MM.1S (cell line): ENCODE results near the gene PROK2.

Source experiments
- DNase-seq: peaks from one replicate; pipeline ENCODE4 v3.0.0-alpha.2; 2015
- H2AFZ ChIP-seq: fragments of 300-600 bp; sonication (generic); 2 replicates; pipeline ENCODE4 v1.6.0; 2016; ENCODE audit warnings: antibody characterized with exemption, low read length
- H3F3A ChIP-seq: fragments of 300-600 bp; sonication (generic); 2 replicates; pipeline ENCODE4 v1.6.1; 2016; ENCODE audit warnings: mild to moderate bottlenecking, antibody characterized with exemption, low read length, moderate library complexity, mixed read lengths; ENCODE audit not compliant: insufficient read depth
- H3K27ac ChIP-seq: fragments of 300-600 bp; sonication (generic); 2 replicates; pipeline ENCODE4 v1.5.1; 2016; ENCODE audit warnings: mild to moderate bottlenecking, low read length
- H3K27me3 ChIP-seq: fragments of 300-600 bp; sonication (generic); replicated peaks from 2 replicates; pipeline ENCODE4 v1.6.0; 2016; ENCODE audit warnings: low read length; ENCODE audit not compliant: insufficient read depth
- H3K36me3 ChIP-seq: fragments of 300-600 bp; sonication (generic); replicated peaks from 2 replicates; pipeline ENCODE4 v1.6.1; 2016; ENCODE audit warnings: mild to moderate bottlenecking, low read length, mixed read lengths; ENCODE audit not compliant: insufficient read depth
- H3K4me1 ChIP-seq: fragments of 300-600 bp; sonication (generic); 2 replicates; pipeline ENCODE4 v1.6.1; 2016; ENCODE audit warnings: low read length, mixed read lengths
- H3K4me2 ChIP-seq: fragments of 300-600 bp; sonication (generic); 2 replicates; pipeline ENCODE4 v1.6.0; 2016; ENCODE audit warnings: low read depth, low read length
- H3K4me3 ChIP-seq: fragments of 300-600 bp; sonication (generic); 2 replicates; pipeline ENCODE4 v1.5.1; 2016; ENCODE audit warnings: low read length, mixed read lengths
- H3K79me2 ChIP-seq: fragments of 300-600 bp; sonication (generic); 2 replicates; pipeline ENCODE4 v1.6.1; 2016; ENCODE audit warnings: mixed run types, low read length, mixed read lengths
- H3K9ac ChIP-seq: fragments of 300-600 bp; sonication (generic); 2 replicates; pipeline ENCODE4 v1.6.1; 2016; ENCODE audit warnings: low read length, mixed read lengths
- H3K9me2 ChIP-seq: fragments of 300-600 bp; sonication (generic); replicated peaks from 2 replicates; pipeline ENCODE4 v1.6.1; 2016; ENCODE audit warnings: mild to moderate bottlenecking, low read length, mixed read lengths; ENCODE audit not compliant: insufficient read depth
- H3K9me3 ChIP-seq: fragments of 300-600 bp; sonication (generic); replicated peaks from 2 replicates; pipeline ENCODE4 v1.6.1; 2016; ENCODE audit warnings: mild to moderate bottlenecking, low read length, mixed read lengths; ENCODE audit not compliant: insufficient read depth
- H4K20me1 ChIP-seq: fragments of 300-600 bp; sonication (generic); 2 replicates; pipeline ENCODE4 v1.6.1; 2016; ENCODE audit warnings: mild to moderate bottlenecking, low read length, moderate library complexity, mixed read lengths; ENCODE audit not compliant: insufficient read depth
- EZH2 ChIP-seq: fragments of 300-600 bp; sonication (generic); optimal IDR thresholded peaks from 2 replicates; pipeline ENCODE3; 2017; ENCODE audit warnings: low read depth, mild to moderate bottlenecking, antibody characterized with exemption, low read length, mixed read lengths
- EZH2phosphoT487 ChIP-seq: fragments of 300-600 bp; sonication (generic); IDR thresholded peaks from 2 replicates; pipeline ENCODE4 v1.6.1; 2018; ENCODE audit warnings: antibody characterized with exemption, low read length
- TF ChIP-seq, protein P1 (sequence below): fragments of 300-600 bp; sonication (generic); IDR thresholded peaks from 2 replicates; pipeline ENCODE4 v1.5.1; 2016; ENCODE audit warnings: antibody characterized with exemption, low read length, mixed read lengths

Gene PROK2

DNA sequence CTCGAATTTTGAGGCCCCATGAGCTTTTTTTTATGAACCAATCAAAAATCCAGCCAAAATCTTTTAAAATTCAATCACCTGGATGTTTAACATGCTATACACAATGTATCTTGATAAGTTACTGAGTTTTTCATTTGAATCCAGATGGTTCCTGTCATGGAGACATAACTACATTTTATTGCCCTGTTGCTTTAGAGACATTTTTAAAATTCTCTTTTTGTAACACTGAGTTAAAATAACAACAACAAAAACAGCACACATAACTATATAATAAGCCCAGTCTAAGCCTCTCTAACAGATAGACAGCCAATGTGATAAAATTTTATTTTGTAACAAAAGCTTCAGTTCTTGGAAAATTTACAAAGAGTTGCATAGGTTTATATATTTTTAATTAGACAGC, 1.8 kb downstream of the PROK2 start:
- TF ChIP-seq EZH2phosphoT487, result no peak
- peaks cover 7% of the 10 kb centered on the region; the same call in 1 of the 2 replicates for H3K27me3 ChIP-seq
- no peak overlapping the region for H3K9ac ChIP-seq
- DNase-seq, result no peak
- H3K79me2 ChIP-seq, result no peaks in the 10 kb centered on the region
- H3K4me1 ChIP-seq, result no peaks in the 10 kb centered on the region
- no peak overlapping the region for H3K4me3 ChIP-seq
- H3K4me2 ChIP-seq, result no peak overlapping the region
- H2AFZ ChIP-seq, result no peak overlapping the region
- H3K36me3 ChIP-seq, result no peaks in the 10 kb centered on the region
- no peaks in the 10 kb centered on the region for H3K9me2 ChIP-seq
- no peaks in the 10 kb centered on the region for H3K9me3 ChIP-seq
- no peaks in the 10 kb centered on the region for H3F3A ChIP-seq
- no peak overlapping the region for H3K27ac ChIP-seq
- H4K20me1 ChIP-seq, result no peaks in the 10 kb centered on the region

DNA sequence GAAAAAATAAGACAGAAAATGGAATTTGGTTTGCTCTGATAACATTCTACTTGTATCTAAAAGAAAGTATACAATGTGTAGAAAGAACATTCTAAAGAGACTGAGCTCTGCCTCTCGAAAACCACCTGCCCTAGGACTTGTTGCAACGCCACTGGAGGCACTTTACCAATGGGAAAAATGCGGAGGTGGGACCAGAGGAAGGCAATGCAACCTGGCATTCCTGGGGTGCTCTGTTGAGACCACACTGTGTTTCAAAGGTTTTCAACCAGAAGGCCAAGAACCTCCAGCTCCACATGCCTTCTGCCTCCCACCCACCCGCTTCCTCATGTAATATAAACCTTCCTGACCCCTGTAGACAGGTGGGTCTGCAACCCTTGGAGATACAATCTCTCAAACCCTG, 4.5 kb downstream of the PROK2 start:
- no peak overlapping the region for H3K4me3 ChIP-seq
- H3K27me3 ChIP-seq, result peaks cover 7% of the 10 kb centered on the region; the same call in 1 of the 2 replicates
- no peaks in the 10 kb centered on the region for H3K9me3 ChIP-seq
- no peaks in the 10 kb centered on the region for H3K4me1 ChIP-seq
- TF ChIP-seq EZH2phosphoT487 (no peak), EZH2 (no peak)
- TF ChIP-seq, protein P1, sequence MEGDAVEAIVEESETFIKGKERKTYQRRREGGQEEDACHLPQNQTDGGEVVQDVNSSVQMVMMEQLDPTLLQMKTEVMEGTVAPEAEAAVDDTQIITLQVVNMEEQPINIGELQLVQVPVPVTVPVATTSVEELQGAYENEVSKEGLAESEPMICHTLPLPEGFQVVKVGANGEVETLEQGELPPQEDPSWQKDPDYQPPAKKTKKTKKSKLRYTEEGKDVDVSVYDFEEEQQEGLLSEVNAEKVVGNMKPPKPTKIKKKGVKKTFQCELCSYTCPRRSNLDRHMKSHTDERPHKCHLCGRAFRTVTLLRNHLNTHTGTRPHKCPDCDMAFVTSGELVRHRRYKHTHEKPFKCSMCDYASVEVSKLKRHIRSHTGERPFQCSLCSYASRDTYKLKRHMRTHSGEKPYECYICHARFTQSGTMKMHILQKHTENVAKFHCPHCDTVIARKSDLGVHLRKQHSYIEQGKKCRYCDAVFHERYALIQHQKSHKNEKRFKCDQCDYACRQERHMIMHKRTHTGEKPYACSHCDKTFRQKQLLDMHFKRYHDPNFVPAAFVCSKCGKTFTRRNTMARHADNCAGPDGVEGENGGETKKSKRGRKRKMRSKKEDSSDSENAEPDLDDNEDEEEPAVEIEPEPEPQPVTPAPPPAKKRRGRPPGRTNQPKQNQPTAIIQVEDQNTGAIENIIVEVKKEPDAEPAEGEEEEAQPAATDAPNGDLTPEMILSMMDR, result no peak
- H3K9ac ChIP-seq, result no peak overlapping the region
- DNase-seq, result no peak
- no peak overlapping the region for H3K4me2 ChIP-seq
- H3K27ac ChIP-seq, result no peak overlapping the region
- H4K20me1 ChIP-seq, result no peaks in the 10 kb centered on the region
- H2AFZ ChIP-seq, result no peak overlapping the region
- no peaks in the 10 kb centered on the region for H3K79me2 ChIP-seq
- no peaks in the 10 kb centered on the region for H3F3A ChIP-seq
- H3K9me2 ChIP-seq, result no peaks in the 10 kb centered on the region
- H3K36me3 ChIP-seq, result no peaks in the 10 kb centered on the region

DNA sequence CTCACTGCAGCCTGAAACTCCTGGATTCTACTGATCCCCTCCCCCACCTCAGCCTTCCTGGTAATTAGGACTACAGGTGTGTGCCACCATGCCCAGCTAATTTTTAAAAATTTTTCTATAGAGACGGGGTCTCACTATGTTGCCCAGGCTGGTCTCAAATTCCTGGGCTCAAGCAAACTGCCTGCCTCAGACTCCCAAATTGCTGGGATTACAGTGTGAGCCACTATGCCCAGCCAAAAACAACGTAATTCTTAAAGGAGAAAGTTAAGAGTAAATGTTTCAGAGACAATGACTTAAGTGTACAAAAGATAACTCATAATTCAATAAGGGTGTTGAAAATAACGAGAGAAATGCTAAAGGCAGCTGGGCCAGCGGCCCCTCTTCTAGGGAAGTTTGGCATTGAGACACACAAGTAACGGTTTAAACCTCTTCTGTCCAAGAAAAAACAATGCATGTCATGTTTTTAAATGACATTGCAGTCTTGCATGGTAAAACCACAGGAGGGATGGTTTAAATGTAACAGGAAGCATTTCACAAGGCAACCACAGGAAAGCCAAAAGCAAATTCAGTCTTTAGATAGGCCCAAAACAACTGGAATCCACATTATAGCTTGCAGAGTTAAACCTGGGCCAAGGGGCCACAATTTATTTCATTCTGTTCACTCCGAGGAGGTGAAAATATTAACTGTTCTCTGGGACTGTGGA, 5.1 kb downstream of the PROK2 start:
- Histone ChIP-seq H3K27me3 (peaks cover 7% of the 10 kb centered on the region; the same call in 1 of the 2 replicates), H3K4me3 (no peak overlapping the region), H3K36me3 (no peaks in the 10 kb centered on the region), H3F3A (no peaks in the 10 kb centered on the region), H3K9ac (no peak overlapping the region), H3K4me1 (no peaks in the 10 kb centered on the region), H2AFZ (no peak overlapping the region), H3K9me2 (no peaks in the 10 kb centered on the region), H3K4me2 (no peak overlapping the region), H4K20me1 (no peaks in the 10 kb centered on the region), H3K79me2 (no peaks in the 10 kb centered on the region), H3K27ac (no peak overlapping the region), H3K9me3 (no peaks in the 10 kb centered on the region)
- no peak for DNase-seq
- no peak for TF ChIP-seq EZH2
- TF ChIP-seq EZH2phosphoT487, result no peak
- TF ChIP-seq, protein P1, result no peak

DNA sequence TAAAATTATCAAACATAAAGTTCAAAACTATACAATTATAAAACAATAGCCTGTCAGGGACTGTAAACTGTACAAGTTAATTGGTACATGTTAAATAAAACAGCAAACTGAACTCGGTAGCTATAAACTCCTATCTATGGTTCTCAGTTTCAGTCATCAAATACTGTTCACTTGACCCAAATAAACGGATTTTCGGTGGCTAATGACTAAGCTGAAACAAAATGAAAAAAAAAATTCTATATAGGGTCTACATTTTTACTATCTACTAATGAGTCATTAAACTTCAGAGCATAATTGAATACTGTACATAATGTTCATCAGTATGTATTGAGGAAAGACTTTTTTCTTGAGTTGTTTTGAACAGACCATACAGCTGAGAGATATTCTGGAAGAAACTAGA, 6.6 kb downstream of the PROK2 start:
- no peaks in the 10 kb centered on the region for H3K27me3 ChIP-seq
- H2AFZ ChIP-seq, result no peak overlapping the region
- H3K27ac ChIP-seq, result no peak overlapping the region
- no peaks in the 10 kb centered on the region for H3K9me3 ChIP-seq
- no peaks in the 10 kb centered on the region for H3K79me2 ChIP-seq
- no peaks in the 10 kb centered on the region for H4K20me1 ChIP-seq
- no peak overlapping the region for H3K9ac ChIP-seq
- no peaks in the 10 kb centered on the region for H3K9me2 ChIP-seq
- TF ChIP-seq, protein P1, result no peak
- TF ChIP-seq EZH2, result no peak
- no peak for TF ChIP-seq EZH2phosphoT487
- no peak overlapping the region for H3K4me3 ChIP-seq
- no peaks in the 10 kb centered on the region for H3K36me3 ChIP-seq
- DNase-seq, result no peak
- H3K4me1 ChIP-seq, result no peaks in the 10 kb centered on the region
- H3F3A ChIP-seq, result no peaks in the 10 kb centered on the region
- H3K4me2 ChIP-seq, result no peak overlapping the region
